ENCODE data around the gene RBBP6.

The RBBP6 gene

GRCh38 chr16:24504472-24505345, 34.7 kb upstream of the RBBP6 start:
- no peaks in the 10 kb centered on the region for H3K9me3 ChIP-seq (ENCODE audit: insufficient read depth, low read length)
- TF ChIP-seq SUZ12 (IDR thresholded peaks at IDR 0.05; ENCODE audit: extremely low read depth, insufficient read depth, insufficient read length) (no peak), ZNF274 (IDR thresholded peaks at IDR 0.05; ENCODE audit: low read depth, low read length) (no peak), YY1 (IDR thresholded peaks at IDR 0.05; ENCODE audit: insufficient read depth, insufficient read length) (no peak)
- no peaks in the 10 kb centered on the region for H3K4me1 ChIP-seq (ENCODE audit: insufficient read depth, insufficient read length)
- peak; percentile 73 for DNase-seq (ENCODE audit: low read depth, low spot score)
- no peak overlapping the region for H3K4me3 ChIP-seq (ENCODE audit: insufficient read length, low read depth)
- H3K27me3 ChIP-seq (ENCODE audit: insufficient read depth, insufficient read length): peaks cover 5% of the 10 kb centered on the region
- no peak overlapping the region for H3K9ac ChIP-seq (ENCODE audit: insufficient read length, low read depth)
- H3K36me3 ChIP-seq (ENCODE audit: insufficient read depth, insufficient read length, low read length): no peaks in the 10 kb centered on the region

GRCh38 chr16:24505959-24506358, 33.4 kb upstream of the RBBP6 start:
- no peaks in the 10 kb centered on the region for H3K36me3 ChIP-seq (ENCODE audit: insufficient read depth, insufficient read length, low read length)
- no peak for DNase-seq (ENCODE audit: low read depth, low spot score)
- TF ChIP-seq YY1 (IDR thresholded peaks at IDR 0.05; ENCODE audit: insufficient read depth, insufficient read length) (no peak), ZNF274 (IDR thresholded peaks at IDR 0.05; ENCODE audit: low read depth, low read length) (no peak), SUZ12 (IDR thresholded peaks at IDR 0.05; ENCODE audit: extremely low read depth, insufficient read depth, insufficient read length) (no peak)
- no peak overlapping the region for H3K4me3 ChIP-seq (ENCODE audit: insufficient read length, low read depth)
- H3K4me1 ChIP-seq (ENCODE audit: insufficient read depth, insufficient read length): no peaks in the 10 kb centered on the region
- no peak overlapping the region for H3K9ac ChIP-seq (ENCODE audit: insufficient read length, low read depth)
- H3K9me3 ChIP-seq (ENCODE audit: insufficient read depth, low read length): no peaks in the 10 kb centered on the region
- peaks cover 5% of the 10 kb centered on the region for H3K27me3 ChIP-seq (ENCODE audit: insufficient read depth, insufficient read length)

GRCh38 chr16:24507959-24508480, 31.3 kb upstream of the RBBP6 start:
- no peak for DNase-seq (ENCODE audit: low read depth, low spot score)
- Histone ChIP-seq H3K4me3 (ENCODE audit: insufficient read length, low read depth) (no peak overlapping the region), H3K4me1 (ENCODE audit: insufficient read depth, insufficient read length) (no peaks in the 10 kb centered on the region), H3K36me3 (ENCODE audit: insufficient read depth, insufficient read length, low read length) (no peaks in the 10 kb centered on the region), H3K9ac (ENCODE audit: insufficient read length, low read depth) (no peak overlapping the region), H3K27me3 (ENCODE audit: insufficient read depth, insufficient read length) (peaks cover 5% of the 10 kb centered on the region), H3K9me3 (ENCODE audit: insufficient read depth, low read length) (no peaks in the 10 kb centered on the region)
- TF ChIP-seq YY1 (IDR thresholded peaks at IDR 0.05; ENCODE audit: insufficient read depth, insufficient read length) (no peak), ZNF274 (IDR thresholded peaks at IDR 0.05; ENCODE audit: low read depth, low read length) (no peak), SUZ12 (IDR thresholded peaks at IDR 0.05; ENCODE audit: extremely low read depth, insufficient read depth, insufficient read length) (no peak)

GRCh38 chr16:24508614-24509013, 30.8 kb upstream of the RBBP6 start:
- H3K9me3 ChIP-seq (ENCODE audit: insufficient read depth, low read length): no peaks in the 10 kb centered on the region
- no peaks in the 10 kb centered on the region for H3K36me3 ChIP-seq (ENCODE audit: insufficient read depth, insufficient read length, low read length)
- DNase-seq (ENCODE audit: low read depth, low spot score): no peak
- no peaks in the 10 kb centered on the region for H3K4me1 ChIP-seq (ENCODE audit: insufficient read depth, insufficient read length)
- H3K4me3 ChIP-seq (ENCODE audit: insufficient read length, low read depth): no peak overlapping the region
- H3K9ac ChIP-seq (ENCODE audit: insufficient read length, low read depth): no peak overlapping the region
- H3K27me3 ChIP-seq (ENCODE audit: insufficient read depth, insufficient read length): peaks cover 5% of the 10 kb centered on the region
- TF ChIP-seq YY1 (IDR thresholded peaks at IDR 0.05; ENCODE audit: insufficient read depth, insufficient read length) (no peak), SUZ12 (IDR thresholded peaks at IDR 0.05; ENCODE audit: extremely low read depth, insufficient read depth, insufficient read length) (no peak), ZNF274 (IDR thresholded peaks at IDR 0.05; ENCODE audit: low read depth, low read length) (no peak)

GRCh38 chr16:24509536-24509935, 29.8 kb upstream of the RBBP6 start:
- peaks cover 5% of the 10 kb centered on the region for H3K27me3 ChIP-seq (ENCODE audit: insufficient read depth, insufficient read length)
- no peaks in the 10 kb centered on the region for H3K9me3 ChIP-seq (ENCODE audit: insufficient read depth, low read length)
- TF ChIP-seq ZNF274 (IDR thresholded peaks at IDR 0.05; ENCODE audit: low read depth, low read length) (no peak), SUZ12 (IDR thresholded peaks at IDR 0.05; ENCODE audit: extremely low read depth, insufficient read depth, insufficient read length) (no peak), YY1 (IDR thresholded peaks at IDR 0.05; ENCODE audit: insufficient read depth, insufficient read length) (no peak)
- H3K36me3 ChIP-seq (ENCODE audit: insufficient read depth, insufficient read length, low read length): no peaks in the 10 kb centered on the region
- no peak overlapping the region for H3K4me3 ChIP-seq (ENCODE audit: insufficient read length, low read depth)
- no peak overlapping the region for H3K9ac ChIP-seq (ENCODE audit: insufficient read length, low read depth)
- DNase-seq (ENCODE audit: low read depth, low spot score): no peak
- H3K4me1 ChIP-seq (ENCODE audit: insufficient read depth, insufficient read length): no peaks in the 10 kb centered on the region

GRCh38 chr16:24511174-24511573, 28.2 kb upstream of the RBBP6 start:
- H3K4me3 ChIP-seq (ENCODE audit: insufficient read length, low read depth): no peak overlapping the region
- H3K36me3 ChIP-seq (ENCODE audit: insufficient read depth, insufficient read length, low read length): no peaks in the 10 kb centered on the region
- H3K9me3 ChIP-seq (ENCODE audit: insufficient read depth, low read length): no peaks in the 10 kb centered on the region
- H3K4me1 ChIP-seq (ENCODE audit: insufficient read depth, insufficient read length): no peaks in the 10 kb centered on the region
- TF ChIP-seq SUZ12 (IDR thresholded peaks at IDR 0.05; ENCODE audit: extremely low read depth, insufficient read depth, insufficient read length): no peak
- no peak for TF ChIP-seq ZNF274 (IDR thresholded peaks at IDR 0.05; ENCODE audit: low read depth, low read length)
- no peaks in the 10 kb centered on the region for H3K27me3 ChIP-seq (ENCODE audit: insufficient read depth, insufficient read length)
- no peak for DNase-seq (ENCODE audit: low read depth, low spot score)
- H3K9ac ChIP-seq (ENCODE audit: insufficient read length, low read depth): no peak overlapping the region

GRCh38 chr16:24511792-24512191, 27.6 kb upstream of the RBBP6 start:
- DNase-seq (ENCODE audit: low read depth, low spot score): no peak
- no peaks in the 10 kb centered on the region for H3K27me3 ChIP-seq (ENCODE audit: insufficient read depth, insufficient read length)
- no peaks in the 10 kb centered on the region for H3K36me3 ChIP-seq (ENCODE audit: insufficient read depth, insufficient read length, low read length)
- H3K4me3 ChIP-seq (ENCODE audit: insufficient read length, low read depth): no peak overlapping the region
- no peaks in the 10 kb centered on the region for H3K9me3 ChIP-seq (ENCODE audit: insufficient read depth, low read length)
- TF ChIP-seq ZNF274 (IDR thresholded peaks at IDR 0.05; ENCODE audit: low read depth, low read length) (no peak), SUZ12 (IDR thresholded peaks at IDR 0.05; ENCODE audit: extremely low read depth, insufficient read depth, insufficient read length) (no peak), YY1 (IDR thresholded peaks at IDR 0.05; ENCODE audit: insufficient read depth, insufficient read length) (no peak)
- H3K9ac ChIP-seq (ENCODE audit: insufficient read length, low read depth): no peak overlapping the region
- H3K4me1 ChIP-seq (ENCODE audit: insufficient read depth, insufficient read length): no peaks in the 10 kb centered on the region

Data from NT2/D1 (cell line).